Epithelial cell of proximal tubule (primary cell): ENCODE results near the gene KIAA1328. TPM values are rescaled to one million over a fixed set of nuclear protein-coding genes. Genes with fewer than 3 reads are reported as not detected.

Source experiments
- DNase-seq: peaks from one replicate; pipeline ENCODE4 v3.0.0-alpha.2; 2011; ENCODE audit warnings: low read depth
- H3K4me3 ChIP-seq: 2 replicates; pipeline ENCODE4 v1.5.1; 2011; ENCODE audit warnings: low read depth, mild to moderate bottlenecking, low read length
- CTCF ChIP-seq: conservative IDR thresholded peaks from 2 replicates; pipeline ENCODE4 v1.5.1; 2012; ENCODE audit warnings: low read depth, mild to moderate bottlenecking, low read length
- total RNA-seq: library from RNA; depleted of rRNA; stranded (reverse); fragments of >200 nt; gene quantifications from 2 replicates; pipeline ENCODE4 v1.2.3, GENCODE V29; 2015

The KIAA1328 gene
- total RNA-seq, 1 donor from 2014 or later, result 8.2 TPM

DNA sequence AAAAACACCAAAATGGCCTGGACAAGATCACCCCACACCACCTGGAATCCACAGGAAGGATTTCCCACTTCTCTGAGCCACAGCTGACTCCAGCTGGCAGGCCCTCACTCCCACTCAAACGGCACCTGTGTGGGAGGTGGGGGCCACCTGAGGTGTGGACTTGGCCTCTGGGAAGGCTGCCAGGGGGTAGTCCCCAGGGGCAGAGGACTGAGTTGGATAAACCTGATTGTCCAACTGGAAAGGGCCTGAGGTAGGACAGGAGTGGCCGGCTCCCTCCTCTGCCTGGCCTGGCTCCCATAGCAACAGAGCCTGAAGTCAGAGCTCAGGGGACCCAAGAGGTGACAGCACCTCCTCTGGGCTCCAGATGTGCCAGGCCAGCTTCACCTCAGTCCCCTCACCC, 436.5 kb downstream of the KIAA1328 start:
- TF ChIP-seq CTCF, result no peak
- DNase-seq, result no peak
- H3K4me3 ChIP-seq, result no peak overlapping the region

DNA sequence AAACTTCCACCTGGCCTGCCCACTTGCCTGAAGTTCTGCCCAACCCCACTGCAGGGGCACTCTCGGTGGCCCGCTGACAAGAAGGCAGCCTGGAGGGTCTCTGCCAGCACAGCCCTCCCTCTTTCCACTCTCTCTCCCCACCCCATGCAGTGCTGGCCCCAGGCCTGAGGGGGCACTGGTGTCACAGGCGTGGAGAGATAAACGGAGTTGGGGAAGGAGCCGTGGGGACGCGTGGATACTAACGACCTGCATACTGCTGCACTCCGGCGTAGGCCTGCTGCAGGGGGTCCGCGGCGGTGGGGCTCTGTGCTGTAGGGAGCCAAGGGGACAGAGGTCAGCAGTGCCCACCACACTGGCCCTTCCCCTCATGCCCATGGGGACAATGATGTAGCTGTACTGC, 437.4 kb downstream of the KIAA1328 start:
- TF ChIP-seq CTCF, result peak; percentile 29
- no peak for DNase-seq
- no peak overlapping the region for H3K4me3 ChIP-seq

DNA sequence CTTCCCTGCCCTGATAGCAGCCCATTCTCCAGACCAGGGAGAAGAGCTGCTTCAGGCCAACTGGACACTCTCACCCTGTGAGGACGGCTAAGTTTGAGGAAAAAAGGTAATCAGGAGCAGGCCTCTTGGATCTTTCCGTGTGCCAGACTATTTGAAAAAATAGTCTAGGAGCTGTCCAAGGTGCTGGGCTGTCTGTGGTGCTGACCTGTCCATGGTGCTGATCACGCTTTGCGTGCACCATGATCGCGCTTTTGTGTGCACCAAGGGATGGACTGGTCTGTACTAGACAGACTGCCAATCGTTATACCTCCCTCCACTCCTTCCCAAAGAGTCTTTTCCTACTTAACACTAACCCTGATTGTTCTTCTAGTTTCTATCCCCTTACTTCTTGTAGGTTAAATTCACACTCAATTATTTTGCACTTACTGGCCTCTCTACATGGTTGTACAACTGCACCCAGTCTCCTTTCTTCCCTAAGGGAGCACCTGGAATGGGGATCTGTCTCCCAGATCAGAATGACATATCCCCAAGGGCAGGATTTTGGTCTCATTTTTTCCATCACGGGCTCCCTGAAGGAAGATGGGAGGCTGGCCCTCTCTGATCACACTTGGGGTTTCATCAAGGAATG, 441.2 kb downstream of the KIAA1328 start:
- no peak for DNase-seq
- no peak for TF ChIP-seq CTCF
- no peak overlapping the region for H3K4me3 ChIP-seq

DNA sequence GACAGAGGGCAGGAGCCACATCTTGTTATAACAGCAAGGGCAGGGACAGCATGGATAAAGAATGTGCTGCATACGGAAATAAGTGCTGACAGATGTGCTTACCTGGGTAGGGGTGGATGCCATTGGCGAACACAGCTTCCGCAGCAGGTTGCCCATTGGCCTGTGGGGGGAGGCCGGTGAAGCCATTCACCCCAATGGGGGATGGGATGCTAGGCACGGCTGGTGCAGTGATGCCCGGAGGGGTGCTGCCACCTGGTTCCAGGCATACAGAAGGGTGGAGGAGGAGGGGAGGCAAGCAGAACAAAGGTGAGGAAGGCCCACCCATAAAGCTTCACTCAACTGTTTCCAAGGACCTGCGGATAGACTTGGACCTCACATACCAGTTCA, 441.7 kb downstream of the KIAA1328 start:
- no peak for TF ChIP-seq CTCF
- no peak for DNase-seq
- H3K4me3 ChIP-seq, result no peak overlapping the region

DNA sequence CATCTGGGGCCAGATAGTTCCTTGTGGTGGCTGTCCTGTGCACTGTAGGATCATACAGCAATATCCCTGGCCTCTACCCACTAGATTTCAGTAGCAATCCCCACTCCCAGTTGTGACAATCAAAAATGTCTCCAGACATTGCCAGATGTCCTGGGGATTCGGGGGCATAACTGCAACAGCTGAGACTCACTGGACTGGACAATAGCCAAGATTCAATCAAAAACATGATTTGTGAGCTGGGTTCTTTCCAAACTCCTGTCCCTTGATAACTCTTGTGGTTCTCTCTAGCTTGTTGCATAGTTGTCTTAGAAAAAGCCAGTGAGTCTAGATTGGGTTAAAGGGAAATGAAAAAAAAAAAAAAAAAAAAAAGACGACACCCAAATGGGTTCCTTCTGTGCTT, 443.3 kb downstream of the KIAA1328 start:
- no peak for DNase-seq
- no peak overlapping the region for H3K4me3 ChIP-seq
- TF ChIP-seq CTCF, result no peak

GRCh38 chr18:37272841-37273240, 443.9 kb downstream of the KIAA1328 start:
- no peak overlapping the region for H3K4me3 ChIP-seq
- no peak for TF ChIP-seq CTCF
- DNase-seq, result no peak
